IMR-90 (cell line): ENCODE measurements around the gene FAH. TPM values are rescaled to one million over a fixed set of nuclear protein-coding genes. Genes with fewer than 3 reads are reported as not detected.

Source experiments
- ATAC-seq: fragments of 200-7000 bp; cut with Tn5 transposase; 2 replicates; pipeline ENCODE4 v1.9.1; 2020; ENCODE audit warnings: low read depth, mild to moderate bottlenecking, moderate library complexity
- BruUV-seq: library from RNA; stranded (reverse); fragments of 400-500 nt; replicated peaks from 2 replicates; lab custom pipeline; 2021; lab: Mats Ljungman, UMichigan
- CTCF ChIA-PET: fragments of 300-600 bp; formaldehyde crosslinking; extraction: SDS; loops from one replicate; lab custom pipeline; 2021; ENCODE audit warnings: antibody characterized with exemption; lab: Yijun Ruan, JAX
- POLR2A ChIA-PET: fragments of 300-600 bp; sonication (Branson Sonifier 250); formaldehyde crosslinking; loops from one replicate; lab custom pipeline; 2022; ENCODE audit warnings: antibody characterized with exemption; ENCODE audit not compliant: unreplicated experiment; lab: Charles Lee
- DNase-seq: peaks from one replicate; pipeline ENCODE4 v3.0.0; 2013
- H2AFZ ChIP-seq: replicated peaks from 2 replicates; pipeline ENCODE3; 2013; ENCODE audit warnings: low read length, mild to moderate bottlenecking; ENCODE audit not compliant: poor library complexity
- H2AK5ac ChIP-seq: 2 replicates; pipeline ENCODE4 v1.6.1; 2013; ENCODE audit warnings: low read depth, low read length, inconsistent platforms
- H2AK9ac ChIP-seq: replicated peaks from 2 replicates; pipeline ENCODE3; 2013; ENCODE audit warnings: mild to moderate bottlenecking, low read depth, low read length, moderate library complexity; ENCODE audit not compliant: poor library complexity
- H2BK120ac ChIP-seq: 2 replicates; pipeline ENCODE4 v1.6.1; 2013; ENCODE audit warnings: low read depth, low read length, inconsistent platforms
- H2BK15ac ChIP-seq: 3 replicates; pipeline ENCODE4 v1.6.1; 2013; ENCODE audit warnings: low read depth, low read length, inconsistent platforms
- H2BK20ac ChIP-seq: 2 replicates; pipeline ENCODE4 v1.6.1; 2013; ENCODE audit warnings: low read depth, mild to moderate bottlenecking, inconsistent platforms, low read length, moderate library complexity
- H2BK5ac ChIP-seq: 2 replicates; pipeline ENCODE4 v1.6.1; 2013; ENCODE audit warnings: mild to moderate bottlenecking, low read depth, low read length, inconsistent platforms; ENCODE audit not compliant: poor library complexity, severe bottlenecking
- H3K14ac ChIP-seq: replicated peaks from 2 replicates; pipeline ENCODE4 v1.6.1; 2013; ENCODE audit warnings: low read depth, low read length, inconsistent platforms
- H3K18ac ChIP-seq: 2 replicates; pipeline ENCODE4 v1.6.1; 2013; ENCODE audit warnings: low read depth, low read length, control low read depth
- H3K23ac ChIP-seq: 2 replicates; pipeline ENCODE4 v1.6.1; 2013; ENCODE audit warnings: low read depth, low read length, inconsistent platforms
- H3K27ac ChIP-seq: 2 replicates; pipeline ENCODE4 v1.5.1; 2013; ENCODE audit warnings: mild to moderate bottlenecking, control low read depth, low read length; ENCODE audit not compliant: insufficient read depth
- H3K27me3 ChIP-seq: 2 replicates; pipeline ENCODE4 v1.6.1; 2013; ENCODE audit warnings: low read length; ENCODE audit not compliant: control insufficient read depth, insufficient read depth
- H3K36me3 ChIP-seq: 2 replicates; pipeline ENCODE4 v1.6.1; 2013; ENCODE audit warnings: low read length, mixed read lengths; ENCODE audit not compliant: control insufficient read depth, insufficient read depth
- H3K4ac ChIP-seq: 2 replicates; pipeline ENCODE4 v1.6.1; 2013; ENCODE audit warnings: low read depth, low read length, inconsistent platforms
- H3K4me1 ChIP-seq: 2 replicates; pipeline ENCODE4 v1.6.1; 2013; ENCODE audit warnings: low read length, mixed read lengths; ENCODE audit not compliant: control insufficient read depth, insufficient read depth
- H3K4me2 ChIP-seq: 2 replicates; pipeline ENCODE4 v1.6.1; 2013; ENCODE audit warnings: low read depth, mild to moderate bottlenecking, control low read depth, low read length, moderate library complexity
- H3K4me3 ChIP-seq: 2 replicates; pipeline ENCODE4 v1.5.1; 2013; ENCODE audit warnings: low read depth, mild to moderate bottlenecking, control low read depth, low read length, moderate library complexity; ENCODE audit not compliant: insufficient read depth
- H3K56ac ChIP-seq: 2 replicates; pipeline ENCODE4 v1.6.1; 2013; ENCODE audit warnings: low read length, inconsistent platforms; ENCODE audit not compliant: insufficient read depth; ENCODE audit errors: extremely low read depth
- H3K79me1 ChIP-seq, 2 experiments: 2 replicates each; pipeline ENCODE4 v1.6.1; 2013; ENCODE audit warnings: low read length in 2 of 2, inconsistent platforms in 1 of 2, low read depth in 1 of 2
- H3K9ac ChIP-seq: 2 replicates; pipeline ENCODE4 v1.6.1; 2013; ENCODE audit warnings: low read depth, low read length, control low read depth
- H3K9me1 ChIP-seq: 2 replicates; pipeline ENCODE4 v1.6.1; 2013; ENCODE audit warnings: low read length, inconsistent platforms; ENCODE audit not compliant: insufficient read depth
- H3K9me3 ChIP-seq: 2 replicates; pipeline ENCODE4 v1.6.1; 2013; ENCODE audit warnings: low read length; ENCODE audit not compliant: control insufficient read depth, insufficient read depth
- H4K20me1 ChIP-seq: 2 replicates; pipeline ENCODE4 v1.6.1; 2013; ENCODE audit warnings: low read length, inconsistent platforms; ENCODE audit not compliant: insufficient read depth
- H4K5ac ChIP-seq: 2 replicates; pipeline ENCODE4 v1.6.1; 2013; ENCODE audit warnings: mild to moderate bottlenecking, low read depth, low read length, control low read depth
- H4K8ac ChIP-seq, 2 experiments: 2 replicates each; pipeline ENCODE4 v1.6.1; 2013; ENCODE audit warnings: low read depth in 2 of 2, low read length in 2 of 2, control low read depth in 1 of 2, inconsistent platforms in 1 of 2
- H4K91ac ChIP-seq: 2 replicates; pipeline ENCODE4 v1.6.1; 2013; ENCODE audit warnings: low read depth, low read length, inconsistent platforms; ENCODE audit not compliant: insufficient read depth
- BHLHE40 ChIP-seq: fragments of 150-350 bp; IDR thresholded peaks from 2 replicates; pipeline ENCODE4 v1.6.1; 2016; ENCODE audit warnings: mild to moderate bottlenecking, low read depth, low read length
- CEBPB ChIP-seq: IDR thresholded peaks from 2 replicates; pipeline ENCODE4 v1.6.1; 2012; ENCODE audit warnings: low read depth, low read length, improper control_type of control experiment
- CHD1 ChIP-seq: IDR thresholded peaks from 2 replicates; pipeline ENCODE4 v1.6.1; 2012; ENCODE audit warnings: low read depth, low read length, improper control_type of control experiment
- ELK1 ChIP-seq: fragments of 150-350 bp; IDR thresholded peaks from 2 replicates; pipeline ENCODE4 v1.6.1; 2016; ENCODE audit warnings: low read depth, mild to moderate bottlenecking, low read length, moderate library complexity, borderline replicate concordance
- FOS ChIP-seq: fragments of 150-350 bp; IDR thresholded peaks from 2 replicates; pipeline ENCODE4 v1.6.1; 2016; ENCODE audit warnings: low read depth, low read length
- MAFK ChIP-seq: IDR thresholded peaks from 2 replicates; pipeline ENCODE4 v1.6.1; 2012; ENCODE audit warnings: low read depth, low read length, improper control_type of control experiment
- MAZ ChIP-seq: IDR thresholded peaks from 2 replicates; pipeline ENCODE4 v1.6.1; 2012; ENCODE audit warnings: low read depth, mild to moderate bottlenecking, low read length, improper control_type of control experiment, moderate library complexity, borderline replicate concordance
- MXI1 ChIP-seq: IDR thresholded peaks from 2 replicates; pipeline ENCODE4 v1.6.1; 2012; ENCODE audit warnings: low read depth, mild to moderate bottlenecking, low read length, moderate library complexity, borderline replicate concordance
- NFE2L2 ChIP-seq: fragments of 150-350 bp; IDR thresholded peaks from 2 replicates; pipeline ENCODE4 v1.6.1; 2016; ENCODE audit warnings: low read depth, mild to moderate bottlenecking, low read length
- POLR2A ChIP-seq: IDR thresholded peaks from 2 replicates; pipeline ENCODE4 v1.6.1; 2012; ENCODE audit warnings: mild to moderate bottlenecking, low read depth, low read length
- RAD21 ChIP-seq: IDR thresholded peaks from 2 replicates; pipeline ENCODE4 v1.6.1; 2012; ENCODE audit warnings: low read length, improper control_type of control experiment
- RCOR1 ChIP-seq: IDR thresholded peaks from 2 replicates; pipeline ENCODE4 v1.6.1; 2012; ENCODE audit warnings: mild to moderate bottlenecking, low read length, improper control_type of control experiment; ENCODE audit not compliant: insufficient replicate concordance
- RFX5 ChIP-seq: IDR thresholded peaks from 2 replicates; pipeline ENCODE4 v1.8.0; 2012; ENCODE audit warnings: low read depth, mild to moderate bottlenecking, low read length, moderate library complexity
- SMC3 ChIP-seq: fragments of 150-350 bp; IDR thresholded peaks from 2 replicates; pipeline ENCODE4 v1.6.1; 2016; ENCODE audit warnings: low read depth, mild to moderate bottlenecking, antibody characterized with exemption, low read length, moderate library complexity
- USF2 ChIP-seq: fragments of 150-350 bp; IDR thresholded peaks from 2 replicates; pipeline ENCODE4 v1.6.1; 2017; ENCODE audit warnings: mild to moderate bottlenecking, antibody characterized with exemption, low read length, low read depth
- WGBS, 2 experiments: methylation state at CpG; one replicate each; pipeline versions ENCODE4 v1.1.5 to v1.1.7; 2013; ENCODE audit warnings: missing lambda C conversion rate in 2 of 2; ENCODE audit not compliant: insufficient read length in 1 of 2; ENCODE audit errors: extremely low coverage in 2 of 2; 5-methylcytosine and 5-hydroxymethylcytosine counted together
- dilution Hi-C: fragments of 300-500 bp; cut with HindIII; formaldehyde crosslinking; loops from one replicate; pipeline ENCODE4 v1.14.3; 2018; ENCODE audit warnings: low sequenced_read_pairs; ENCODE audit not compliant: unreplicated experiment
- in situ Hi-C: fragments of 300-500 bp; cut with MboI; formaldehyde crosslinking; loops from 3 replicates; pipeline ENCODE4 v1.14.3; 2019; ENCODE audit warnings: low sequenced_read_pairs, inconsistent platforms, mixed read lengths
- intact Hi-C: fragments of 100-400 bp; cut with micrococcal nuclease; formaldehyde crosslinking; loops from 2 replicates; pipeline ENCODE4 v1.10.0; 2022
- polyA plus RNA-seq, 3 experiments: library from polyadenylated mRNA; depleted of rRNA; stranded (reverse); fragments of >200 nt; gene quantifications; 2 replicates each; pipeline ENCODE4 v1.2.3, GENCODE V29; 2012; ENCODE audit warnings: low replicate concordance in 1 of 3
- total RNA-seq: library from RNA; depleted of rRNA; stranded (reverse); fragments of >200 nt; gene quantifications from 2 replicates; pipeline ENCODE4 v1.2.3, GENCODE V29; 2012
- TF ChIP-seq, protein P1 (sequence below): conservative IDR thresholded peaks from 2 replicates; pipeline ENCODE4 v1.5.1; 2012; ENCODE audit warnings: mild to moderate bottlenecking, low read depth, low read length, improper control_type of control experiment

The FAH gene
- total and polyA plus RNA-seq, 2 of the 4 experiments (the other 2 are of a cell fraction), result 43.1 to 48.6 TPM

DNA sequence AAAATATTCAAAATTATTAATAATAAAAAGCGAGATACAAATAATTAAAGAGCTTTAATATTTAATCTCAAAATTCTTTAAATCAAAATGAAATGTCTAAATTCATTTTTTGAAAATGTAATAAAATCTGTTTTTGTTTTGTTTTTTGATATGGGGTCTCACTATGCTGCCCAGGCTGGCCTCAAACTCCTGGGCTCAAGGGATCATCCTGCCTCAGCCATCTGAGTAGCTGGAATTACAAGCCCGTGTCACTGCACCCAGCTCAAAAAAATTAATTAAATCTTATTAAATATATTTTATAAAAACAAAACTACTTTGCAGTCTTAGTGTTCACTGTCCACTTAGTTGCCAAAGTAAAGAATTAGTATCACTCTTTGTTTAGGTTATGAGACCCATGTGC, 38.4 kb downstream of the FAH start:
- H3K9me3 ChIP-seq, result no peaks in the 10 kb centered on the region
- H3K79me1 ChIP-seq, result no peaks in the 10 kb centered on the region
- BruUV-seq, result no TSS peak
- H3K9me1 ChIP-seq, result peaks cover 4% of the 10 kb centered on the region
- no peak overlapping the region for H3K56ac ChIP-seq
- H3K18ac ChIP-seq, result no peak overlapping the region
- no peaks in the 10 kb centered on the region for H3K4me1 ChIP-seq
- no peak overlapping the region for H2AK9ac ChIP-seq
- CTCF ChIA-PET, result interaction anchor here (0.6 kb wide), 2 partner anchors 153 to 182 kb away, joined by 3 to 4 read pairs; no protein-coding TSS in a partner anchor
- H3K36me3 ChIP-seq, result peaks cover 11% of the 10 kb centered on the region
- dilution Hi-C loops (no loop called here), in situ Hi-C loops (no loop called here), intact Hi-C loops (no loop called here)
- no peak overlapping the region for H3K23ac ChIP-seq
- no peak overlapping the region for H4K8ac ChIP-seq
- H4K91ac ChIP-seq, result no peak overlapping the region
- H2BK20ac ChIP-seq, result no peak overlapping the region
- peaks cover 2% of the 10 kb centered on the region; the same call in 1 of the 2 replicates for H3K27me3 ChIP-seq
- no CpG with 5 or more reads among the region's 2 CpGs for WGBS, 2 experiments
- H2BK15ac ChIP-seq, result no peak overlapping the region
- H3K4me3 ChIP-seq, result no peak overlapping the region
- no peak overlapping the region for H2AFZ ChIP-seq
- no peak overlapping the region for H3K27ac ChIP-seq
- POLR2A ChIA-PET, result no interaction called here
- H3K14ac ChIP-seq, result no peak overlapping the region
- H2BK120ac ChIP-seq, result no peak overlapping the region
- H4K5ac ChIP-seq, result no peak overlapping the region
- no peak for ATAC-seq
- no peaks in the 10 kb centered on the region for H4K20me1 ChIP-seq
- H2AK5ac ChIP-seq, result no peak overlapping the region
- H3K4ac ChIP-seq, result no peak overlapping the region
- TF ChIP-seq USF2, result no peak
- TF ChIP-seq BHLHE40, result no peak
- no peak for TF ChIP-seq CHD1
- TF ChIP-seq ELK1, result no peak
- no peak for TF ChIP-seq MAFK
- TF ChIP-seq RCOR1, result no peak
- TF ChIP-seq, protein P1, sequence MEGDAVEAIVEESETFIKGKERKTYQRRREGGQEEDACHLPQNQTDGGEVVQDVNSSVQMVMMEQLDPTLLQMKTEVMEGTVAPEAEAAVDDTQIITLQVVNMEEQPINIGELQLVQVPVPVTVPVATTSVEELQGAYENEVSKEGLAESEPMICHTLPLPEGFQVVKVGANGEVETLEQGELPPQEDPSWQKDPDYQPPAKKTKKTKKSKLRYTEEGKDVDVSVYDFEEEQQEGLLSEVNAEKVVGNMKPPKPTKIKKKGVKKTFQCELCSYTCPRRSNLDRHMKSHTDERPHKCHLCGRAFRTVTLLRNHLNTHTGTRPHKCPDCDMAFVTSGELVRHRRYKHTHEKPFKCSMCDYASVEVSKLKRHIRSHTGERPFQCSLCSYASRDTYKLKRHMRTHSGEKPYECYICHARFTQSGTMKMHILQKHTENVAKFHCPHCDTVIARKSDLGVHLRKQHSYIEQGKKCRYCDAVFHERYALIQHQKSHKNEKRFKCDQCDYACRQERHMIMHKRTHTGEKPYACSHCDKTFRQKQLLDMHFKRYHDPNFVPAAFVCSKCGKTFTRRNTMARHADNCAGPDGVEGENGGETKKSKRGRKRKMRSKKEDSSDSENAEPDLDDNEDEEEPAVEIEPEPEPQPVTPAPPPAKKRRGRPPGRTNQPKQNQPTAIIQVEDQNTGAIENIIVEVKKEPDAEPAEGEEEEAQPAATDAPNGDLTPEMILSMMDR, result no peak
- no peak for TF ChIP-seq SMC3
- no peak for TF ChIP-seq MXI1
- TF ChIP-seq RAD21, result no peak
- TF ChIP-seq RFX5, result no peak
- no peak for TF ChIP-seq MAZ
- TF ChIP-seq POLR2A, result no peak
- TF ChIP-seq FOS, result no peak
- TF ChIP-seq NFE2L2, result no peak
- TF ChIP-seq CEBPB, result no peak
- H3K4me2 ChIP-seq, result no peak overlapping the region
- H2BK5ac ChIP-seq, result no peak overlapping the region
- DNase-seq, result no peak
- no peak overlapping the region for H3K9ac ChIP-seq
